GM23338 (cell line): ENCODE measurements around the gene EFCAB13. TPM values are rescaled to one million over a fixed set of nuclear protein-coding genes. Genes with fewer than 3 reads are reported as not detected.
"Not testable (repeated sequence)": the region's sequence is repeated elsewhere in the genome, so short reads cannot be mapped to it uniquely, and the experiment has no call there.

Source experiments
- ATAC-seq: fragments of 200-7000 bp; cut with Tn5 transposase; 3 replicates; pipeline ENCODE4 v1.9.1; 2020
- DNase-seq: peaks from one replicate; pipeline ENCODE4 v3.0.0-alpha.2; 2015; ENCODE audit warnings: low spot score
- H2AFZ ChIP-seq: fragments of 200-600 bp; sonication (generic); 2 replicates; pipeline ENCODE4 v1.8.0; 2016; ENCODE audit warnings: antibody characterized with exemption, mild to moderate bottlenecking, moderate library complexity
- H3F3A ChIP-seq: fragments of 200-600 bp; sonication (generic); replicated peaks from 2 replicates; pipeline ENCODE4 v1.8.0; 2017; ENCODE audit warnings: antibody characterized with exemption, mixed run types, low read depth
- H3K27ac ChIP-seq: fragments of 200-600 bp; sonication (generic); 2 replicates; pipeline ENCODE4 v1.6.1; 2016; ENCODE audit warnings: low read depth
- H3K27me3 ChIP-seq: fragments of 200-600 bp; sonication (generic); 2 replicates; pipeline ENCODE4 v1.8.0; 2016; ENCODE audit warnings: mild to moderate bottlenecking, mixed run types, moderate library complexity; ENCODE audit not compliant: insufficient read depth
- H3K36me3 ChIP-seq: fragments of 200-600 bp; sonication (generic); 2 replicates; pipeline ENCODE4 v1.8.0; 2016; ENCODE audit warnings: mild to moderate bottlenecking; ENCODE audit not compliant: insufficient read depth
- H3K4me1 ChIP-seq: fragments of 200-600 bp; sonication (generic); 2 replicates; pipeline ENCODE4 v1.8.0; 2016; ENCODE audit warnings: mild to moderate bottlenecking, moderate library complexity; ENCODE audit not compliant: insufficient read depth
- H3K4me2 ChIP-seq: fragments of 200-600 bp; sonication (generic); 2 replicates; pipeline ENCODE4 v1.7.1; 2017; ENCODE audit warnings: mixed run types
- H3K4me3 ChIP-seq: fragments of 200-600 bp; sonication (generic); 2 replicates; pipeline ENCODE4 v1.6.1; 2016; ENCODE audit warnings: mixed run types
- H3K79me2 ChIP-seq: fragments of 200-600 bp; sonication (generic); replicated peaks from 2 replicates; pipeline ENCODE4 v1.8.0; 2017; ENCODE audit warnings: mild to moderate bottlenecking; ENCODE audit not compliant: insufficient read depth
- H3K9me2 ChIP-seq: fragments of 200-600 bp; sonication (generic); 2 replicates; pipeline ENCODE4 v1.8.0; 2017; ENCODE audit not compliant: insufficient read depth
- H4K20me1 ChIP-seq: fragments of 200-600 bp; sonication (generic); replicated peaks from 2 replicates; pipeline ENCODE4 v1.8.0; 2017; ENCODE audit warnings: mild to moderate bottlenecking; ENCODE audit not compliant: insufficient read depth
- H3K27ac Mint-ChIP-seq: 2 replicates; pipeline ENCODE4 v1.8.0; 2020; ENCODE audit warnings: inconsistent platforms, mild to moderate bottlenecking, moderate library complexity, mixed read lengths
- H3K27me3 Mint-ChIP-seq: 3 replicates; pipeline ENCODE4 v1.8.0; 2022; ENCODE audit warnings: low read depth, mild to moderate bottlenecking, moderate library complexity, mixed read lengths, inconsistent platforms; ENCODE audit not compliant: insufficient read depth, poor library complexity
- H3K36me3 Mint-ChIP-seq: 3 replicates; pipeline ENCODE4 v1.8.0; 2021; ENCODE audit warnings: low read depth, mild to moderate bottlenecking, inconsistent platforms, moderate library complexity, mixed read lengths
- H3K4me1 Mint-ChIP-seq: 3 replicates; pipeline ENCODE4 v1.8.0; 2020; ENCODE audit warnings: mild to moderate bottlenecking, inconsistent platforms, mixed read lengths
- H3K4me3 Mint-ChIP-seq: 3 replicates; pipeline ENCODE4 v1.8.0; 2021; ENCODE audit warnings: moderate library complexity, mild to moderate bottlenecking, inconsistent platforms, mixed read lengths
- H3K9me3 Mint-ChIP-seq: 3 replicates; pipeline ENCODE4 v1.8.0; 2020; ENCODE audit warnings: moderate library complexity, mild to moderate bottlenecking, inconsistent platforms, mixed read lengths
- POLR2AphosphoS5 ChIP-seq: IDR thresholded peaks from 2 replicates; pipeline ENCODE4 v1.6.1; 2016; ENCODE audit warnings: antibody characterized with exemption, low read depth
- REST ChIP-seq: IDR thresholded peaks from one replicate; pipeline ENCODE4 v1.6.1; 2018; ENCODE audit warnings: antibody characterized with exemption; ENCODE audit not compliant: unreplicated experiment
- ZNF462 ChIP-seq: fragments of 250-450 bp; sonication (Bioruptor Pico); IDR thresholded peaks from 2 replicates; pipeline ENCODE4 v1.5.0; 2020; ENCODE audit warnings: mild to moderate bottlenecking, moderate library complexity
- polyA plus RNA-seq: library from polyadenylated mRNA; unstranded; fragments of >200 nt; fragmentation: Nextera tagmentation; extraction: Ambion mirVana; gene quantifications from 2 replicates; pipeline ENCODE4 v1.2.1, GENCODE V29; 2016
- total RNA-seq: library from RNA; depleted of rRNA; stranded (reverse); fragments of >200 nt; shearing (Covaris generic); gene quantifications from 2 replicates; pipeline ENCODE4 v1.2.3, GENCODE V29; 2014; rRNA removed

Gene EFCAB13
- total and polyA plus RNA-seq, 2 experiments from 2014 or later, result 4.1 to 5.4 TPM

GRCh38 chr17:47470836-47471235, 147.1 kb downstream of the EFCAB13 start (continued):
- no peak for TF ChIP-seq REST
- TF ChIP-seq POLR2AphosphoS5, result no peak
- TF ChIP-seq ZNF462 (CRISPR knock-in tag), result no peak

DNA sequence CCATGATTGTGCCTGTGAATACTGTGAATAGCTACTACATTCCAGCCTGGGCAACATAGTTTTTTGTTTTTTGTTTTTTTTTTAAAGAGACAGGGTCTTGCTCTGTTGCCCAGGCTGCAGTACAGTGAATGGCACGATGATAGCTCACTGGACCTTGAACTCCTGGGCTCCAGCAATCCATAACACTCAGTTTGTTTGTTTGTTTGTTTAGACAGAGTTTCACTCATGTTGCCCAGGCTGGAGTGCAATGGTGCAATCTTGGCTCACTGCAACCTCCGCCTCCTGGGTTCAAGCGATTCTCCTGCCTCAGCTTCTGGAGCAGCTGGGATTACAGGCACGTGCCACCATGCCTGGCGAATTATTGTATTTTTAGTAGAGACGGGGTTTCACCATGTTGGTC, 148.3 kb downstream of the EFCAB13 start:
- not testable (repeated sequence) for H3K27ac ChIP-seq, H2AFZ ChIP-seq, H3K79me2 ChIP-seq, H3K4me3 ChIP-seq, H3K9me3 Mint-ChIP-seq, H3K27me3 Mint-ChIP-seq, H3F3A ChIP-seq, H3K4me2 ChIP-seq, H3K9me2 ChIP-seq, H3K27me3 ChIP-seq, H3K36me3 ChIP-seq, H3K27ac Mint-ChIP-seq, H3K4me3 Mint-ChIP-seq, H4K20me1 ChIP-seq, H3K4me1 ChIP-seq, DNase-seq, H3K4me1 Mint-ChIP-seq, ATAC-seq
- peaks cover 29% of the 10 kb centered on the region for H3K36me3 Mint-ChIP-seq

Other genes with a start within 250 kb of the EFCAB13 start
- 47.9 and 49.7 TPM in 2 replicates for gene CDC27, start 134.7 kb upstream of the EFCAB13 start, total RNA-seq
- gene CDC27, start 134.7 kb upstream of the EFCAB13 start, polyA plus RNA-seq, result 73.0 and 85.5 TPM in 2 replicates
- not detected in 2 replicates for gene MYL4, start 114.6 kb upstream of the EFCAB13 start, total RNA-seq
- gene MYL4, start 114.6 kb upstream of the EFCAB13 start, polyA plus RNA-seq, result 0.44 and 2.5 TPM in 2 replicates
- gene ITGB3, start 70.1 kb upstream of the EFCAB13 start, total RNA-seq, result 0.52 TPM in 1 of 2 replicates, not detected in the other
- gene ITGB3, start 70.1 kb upstream of the EFCAB13 start, polyA plus RNA-seq, result 0.07 TPM in 1 of 2 replicates, not detected in the other
- gene NPEPPS, start 207.2 kb downstream of the EFCAB13 start, total RNA-seq, result 85.2 and 91.5 TPM in 2 replicates
- 113 and 123 TPM in 2 replicates for gene NPEPPS, start 207.2 kb downstream of the EFCAB13 start, polyA plus RNA-seq